BLaER1 treated with 17β-estradiol and CSF1 and Interleukin-3, amounts not matched to agents 10 nM and 100 nM (cell line): ENCODE measurements around the gene CST6.

ENCODE experiments used
- H3K27ac ChIP-seq, 11 experiments: shearing (Covaris generic); formaldehyde crosslinking; 2 replicates each; pipeline ENCODE4 v1.8.1; 2022
- H3K27me3 ChIP-seq, 11 experiments: shearing (Covaris generic); formaldehyde crosslinking; 2 replicates each; pipeline ENCODE4 v1.8.1; 2022
- H3K36me3 ChIP-seq, 11 experiments: shearing (Covaris generic); formaldehyde crosslinking; 2 replicates each; pipeline ENCODE4 v1.8.1; 2022
- H3K4me1 ChIP-seq, 10 experiments: shearing (Covaris generic); formaldehyde crosslinking; 2 replicates each; pipeline ENCODE4 v1.8.1; 2022
- H3K4me2 ChIP-seq, 11 experiments: shearing (Covaris generic); formaldehyde crosslinking; 2 replicates each; pipeline ENCODE4 v1.8.1; 2022
- H3K4me3 ChIP-seq, 10 experiments: shearing (Covaris generic); formaldehyde crosslinking; 2 replicates each; pipeline ENCODE4 v1.8.1; 2022
- H3K9ac ChIP-seq, 11 experiments: shearing (Covaris generic); formaldehyde crosslinking; 2 replicates each; pipeline ENCODE4 v1.8.1; 2022
- H3K9me3 ChIP-seq, 11 experiments: shearing (Covaris generic); formaldehyde crosslinking; replicated peaks in 1 of 11; 2 replicates each; pipeline ENCODE4 v1.8.1; 2022
- H4K20me1 ChIP-seq, 11 experiments: shearing (Covaris generic); formaldehyde crosslinking; 2 replicates each; pipeline ENCODE4 v1.8.1; 2022
- Cebpa-rat ChIP-seq, 11 experiments: shearing (Covaris generic); IDR thresholded peaks; 2 replicates each; pipeline ENCODE4 v1.8.1; 2022

CST6 gene, protein sequence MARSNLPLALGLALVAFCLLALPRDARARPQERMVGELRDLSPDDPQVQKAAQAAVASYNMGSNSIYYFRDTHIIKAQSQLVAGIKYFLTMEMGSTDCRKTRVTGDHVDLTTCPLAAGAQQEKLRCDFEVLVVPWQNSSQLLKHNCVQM

DNA sequence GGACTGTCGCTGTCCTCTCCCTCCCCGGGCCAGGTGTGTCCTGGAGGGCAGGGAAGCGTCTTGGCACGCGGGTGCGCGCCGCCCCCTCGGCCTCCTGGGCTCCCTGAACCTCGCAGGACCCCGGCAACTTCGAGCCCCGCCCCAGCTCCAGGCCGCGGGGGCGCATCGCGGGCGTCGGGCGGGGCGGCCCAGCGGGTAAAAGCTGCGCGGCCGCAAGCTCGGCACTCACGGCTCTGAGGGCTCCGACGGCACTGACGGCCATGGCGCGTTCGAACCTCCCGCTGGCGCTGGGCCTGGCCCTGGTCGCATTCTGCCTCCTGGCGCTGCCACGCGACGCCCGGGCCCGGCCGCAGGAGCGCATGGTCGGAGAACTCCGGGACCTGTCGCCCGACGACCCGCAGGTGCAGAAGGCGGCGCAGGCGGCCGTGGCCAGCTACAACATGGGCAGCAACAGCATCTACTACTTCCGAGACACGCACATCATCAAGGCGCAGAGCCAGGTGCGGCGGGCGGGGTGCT, at the start of gene CST6:
CST6 (plus strand) TSS at position 224 of the 519 bp plus-strand sequence; CDS start at position 261, 37 bp downstream.
- Histone ChIP-seq H3K36me3 (peaks cover 0 to under 1% (median 0%) of the 10 kb centered on the region in 11 experiments; a peak in 2 of 22 replicates), H3K9me3 (no peaks in the 10 kb centered on the region), H3K4me3 (no peak within 1 kb of the TSS), H3K27ac (no peak within 1 kb of the TSS), H3K9ac (0 out of 22 replicates have a peak within 1 kb of the TSS, but pooled peaks of 1 of the 11 experiments have one; percentile 9), H3K27me3 (peaks cover 9 to 22% (median 12%) of the 10 kb centered on the region in 11 experiments), H3K4me2 (peak within 1 kb of the TSS in 8 of 11 experiments; percentile 33 to 81 (median 55); a peak in 14 of 22 replicates), H3K4me1 (peaks cover 35 to 67% (median 58%) of the 10 kb centered on the region in 10 experiments), H4K20me1 (peaks cover 0 to 11% (median 0%) of the 10 kb centered on the region in 11 experiments; a peak in 3 of 22 replicates)
- TF ChIP-seq Cebpa-rat (IDR thresholded peaks at IDR 0.05), result no peak

DNA sequence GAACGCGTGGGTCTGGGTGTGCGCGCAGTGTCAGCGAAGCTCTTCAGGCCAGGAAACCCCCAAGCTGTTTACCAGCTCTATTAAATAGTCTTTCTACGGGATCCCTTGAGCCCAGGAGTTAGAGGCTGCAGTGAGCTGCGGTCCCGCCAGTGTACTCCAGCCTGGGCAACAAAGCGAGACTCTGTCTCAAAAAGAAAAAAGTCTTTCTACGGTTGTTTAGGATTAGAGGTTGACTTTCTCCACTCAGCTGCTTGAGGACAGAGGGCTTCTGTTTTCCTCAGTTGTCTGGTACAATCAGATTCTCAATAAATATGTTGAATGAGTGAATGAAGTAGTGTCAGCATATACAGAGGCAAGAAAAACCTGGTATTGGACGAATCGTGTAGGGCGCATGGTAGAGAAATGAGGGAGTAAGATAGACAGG, 49.7 kb upstream of the CST6 start:
- TF ChIP-seq Cebpa-rat (IDR thresholded peaks at IDR 0.05), result no peak
- H3K27ac ChIP-seq, result peak overlapping the region; percentile 29 to 99 (median 97); a peak in 21 of 22 replicates
- peaks cover 36 to 43% (median 41%) of the 10 kb centered on the region in 11 experiments for H3K36me3 ChIP-seq
- peak overlapping the region; percentile 94 to 100 (median 98) for H3K4me2 ChIP-seq
- H3K27me3 ChIP-seq, result no peaks in the 10 kb centered on the region
- H3K9me3 ChIP-seq, result no peaks in the 10 kb centered on the region
- peak overlapping the region; percentile 85 to 100 (median 96) for H3K4me3 ChIP-seq
- peaks cover 41 to 54% (median 45%) of the 10 kb centered on the region in 10 experiments for H3K4me1 ChIP-seq
- peak overlapping the region; percentile 92 to 99 (median 98) for H3K9ac ChIP-seq
- H4K20me1 ChIP-seq, result peaks cover 0 to 50% (median 34%) of the 10 kb centered on the region in 11 experiments; a peak in 17 of 22 replicates

DNA sequence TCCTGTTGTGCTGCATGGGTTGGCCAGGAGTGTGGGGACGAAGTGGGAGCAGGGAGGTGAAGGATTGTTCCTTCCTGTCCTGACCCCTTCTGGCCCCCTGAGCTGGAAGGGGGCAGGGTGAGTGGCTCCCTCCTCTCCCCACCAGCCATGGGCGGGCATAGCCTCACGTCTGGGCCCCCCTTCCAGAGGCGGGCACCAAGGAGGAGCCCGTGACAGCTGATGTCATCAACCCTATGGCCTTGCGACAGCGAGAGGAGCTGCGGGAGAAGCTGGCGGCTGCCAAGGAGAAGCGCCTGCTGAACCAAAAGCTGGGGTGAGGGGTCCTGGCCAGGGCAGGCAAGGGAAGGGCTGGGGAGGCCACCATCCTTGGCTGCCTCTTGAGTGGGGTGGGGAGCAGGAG, 46.9 kb upstream of the CST6 start:
- H3K4me3 ChIP-seq, result no peak overlapping the region
- no peak overlapping the region for H3K27ac ChIP-seq
- TF ChIP-seq Cebpa-rat (IDR thresholded peaks at IDR 0.05), result no peak
- no peaks in the 10 kb centered on the region for H3K27me3 ChIP-seq
- no peaks in the 10 kb centered on the region for H3K9me3 ChIP-seq
- H3K4me1 ChIP-seq, result peaks cover 17 to 27% (median 21%) of the 10 kb centered on the region in 10 experiments
- H3K4me2 ChIP-seq, result no peak overlapping the region
- H4K20me1 ChIP-seq, result peaks cover 0 to 71% (median 48%) of the 10 kb centered on the region in 11 experiments; a peak in 19 of 22 replicates
- peaks cover 64 to 70% (median 69%) of the 10 kb centered on the region in 11 experiments for H3K36me3 ChIP-seq
- peak overlapping the region in 3 of 11 experiments; percentile 98 to 99 (median 98); a peak in 2 of 22 replicates for H3K9ac ChIP-seq

DNA sequence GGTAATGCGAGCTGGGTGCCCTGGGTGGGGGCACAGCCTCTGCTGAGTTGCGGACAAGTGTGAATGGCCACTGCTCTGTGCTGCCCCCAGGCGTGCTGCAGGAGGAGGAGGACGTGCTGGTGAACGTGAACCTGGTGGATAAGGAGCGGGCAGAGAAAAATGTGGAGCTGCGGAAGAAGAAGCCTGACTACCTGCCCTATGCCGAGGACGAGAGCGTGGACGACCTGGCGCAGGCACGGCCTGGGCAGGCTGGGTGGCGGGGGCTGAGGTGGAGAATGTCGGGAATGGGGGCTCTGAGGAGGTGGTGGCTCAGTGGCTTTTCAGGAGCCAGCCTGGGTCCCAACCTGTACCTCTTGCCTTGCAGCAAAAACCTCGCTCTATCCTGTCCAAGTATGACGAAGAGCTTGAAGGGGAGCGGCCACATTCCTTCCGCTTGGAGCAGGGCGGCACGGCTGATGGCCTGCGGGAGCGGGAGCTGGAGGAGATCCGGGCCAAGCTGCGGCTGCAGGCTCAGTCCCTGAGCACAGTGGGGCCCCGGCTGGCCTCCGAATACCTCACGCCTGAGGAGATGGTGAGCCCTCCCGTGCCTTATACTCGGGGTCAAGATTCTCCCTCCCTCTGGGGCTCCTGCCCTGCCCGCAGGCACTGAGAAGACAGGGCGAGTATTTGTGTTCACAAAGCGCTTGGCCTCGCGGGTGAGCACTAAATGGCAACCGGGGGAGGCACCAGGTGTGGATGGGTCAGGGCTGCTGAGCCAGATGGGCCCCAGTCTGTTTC, 45.6 kb upstream of the CST6 start:
- H3K4me1 ChIP-seq, result peaks cover 16 to 22% (median 20%) of the 10 kb centered on the region in 10 experiments
- TF ChIP-seq Cebpa-rat (IDR thresholded peaks at IDR 0.05), result no peak
- H3K9ac ChIP-seq, result peak overlapping the region in 1 of 11 experiments; percentile 8; a peak in 1 of 22 replicates
- no peaks in the 10 kb centered on the region for H3K9me3 ChIP-seq
- H3K27ac ChIP-seq, result no peak overlapping the region
- H4K20me1 ChIP-seq, result peaks cover 0 to 74% (median 48%) of the 10 kb centered on the region in 11 experiments; a peak in 19 of 22 replicates
- H3K36me3 ChIP-seq, result peaks cover 71 to 77% (median 76%) of the 10 kb centered on the region in 11 experiments
- no peak overlapping the region for H3K4me2 ChIP-seq
- H3K4me3 ChIP-seq, result no peak overlapping the region
- H3K27me3 ChIP-seq, result no peaks in the 10 kb centered on the region

DNA sequence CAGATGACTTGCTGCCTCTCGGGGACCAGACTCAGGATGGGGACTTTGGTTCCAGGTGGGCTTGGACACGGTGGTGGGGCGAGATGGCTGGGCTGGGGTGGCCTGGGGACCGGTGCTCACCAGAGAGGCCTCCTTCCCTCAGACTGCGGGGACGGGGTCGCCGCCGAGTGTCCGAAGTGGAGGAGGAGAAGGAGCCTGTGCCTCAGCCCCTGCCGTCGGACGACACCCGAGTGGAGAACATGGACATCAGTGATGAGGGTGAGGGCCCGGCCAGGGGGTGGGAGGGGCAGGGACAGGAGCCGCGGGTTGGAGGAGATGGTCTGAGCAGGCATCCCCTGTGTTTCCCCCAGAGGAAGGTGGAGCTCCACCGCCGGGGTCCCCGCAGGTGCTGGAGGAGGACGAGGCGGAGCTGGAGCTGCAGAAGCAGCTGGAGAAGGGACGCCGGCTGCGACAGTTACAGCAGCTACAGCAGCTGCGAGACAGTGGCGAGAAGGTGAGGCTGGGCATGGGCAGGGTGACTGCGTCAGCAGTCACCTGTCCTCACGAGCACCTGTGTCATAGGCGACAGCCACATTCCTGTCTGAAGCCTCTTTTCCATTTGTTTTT, 44.4 kb upstream of the CST6 start:
- H3K27ac ChIP-seq, result no peak overlapping the region
- no peaks in the 10 kb centered on the region for H3K27me3 ChIP-seq
- no peak overlapping the region for H3K9ac ChIP-seq
- H3K4me3 ChIP-seq, result no peak overlapping the region
- peaks cover 0 to 73% (median 46%) of the 10 kb centered on the region in 11 experiments; a peak in 19 of 22 replicates for H4K20me1 ChIP-seq
- no peak for TF ChIP-seq Cebpa-rat (IDR thresholded peaks at IDR 0.05)
- no peaks in the 10 kb centered on the region for H3K9me3 ChIP-seq
- H3K4me2 ChIP-seq, result no peak overlapping the region
- H3K4me1 ChIP-seq, result peaks cover 14 to 19% (median 18%) of the 10 kb centered on the region in 10 experiments
- peaks cover 79 to 86% (median 84%) of the 10 kb centered on the region in 11 experiments for H3K36me3 ChIP-seq

DNA sequence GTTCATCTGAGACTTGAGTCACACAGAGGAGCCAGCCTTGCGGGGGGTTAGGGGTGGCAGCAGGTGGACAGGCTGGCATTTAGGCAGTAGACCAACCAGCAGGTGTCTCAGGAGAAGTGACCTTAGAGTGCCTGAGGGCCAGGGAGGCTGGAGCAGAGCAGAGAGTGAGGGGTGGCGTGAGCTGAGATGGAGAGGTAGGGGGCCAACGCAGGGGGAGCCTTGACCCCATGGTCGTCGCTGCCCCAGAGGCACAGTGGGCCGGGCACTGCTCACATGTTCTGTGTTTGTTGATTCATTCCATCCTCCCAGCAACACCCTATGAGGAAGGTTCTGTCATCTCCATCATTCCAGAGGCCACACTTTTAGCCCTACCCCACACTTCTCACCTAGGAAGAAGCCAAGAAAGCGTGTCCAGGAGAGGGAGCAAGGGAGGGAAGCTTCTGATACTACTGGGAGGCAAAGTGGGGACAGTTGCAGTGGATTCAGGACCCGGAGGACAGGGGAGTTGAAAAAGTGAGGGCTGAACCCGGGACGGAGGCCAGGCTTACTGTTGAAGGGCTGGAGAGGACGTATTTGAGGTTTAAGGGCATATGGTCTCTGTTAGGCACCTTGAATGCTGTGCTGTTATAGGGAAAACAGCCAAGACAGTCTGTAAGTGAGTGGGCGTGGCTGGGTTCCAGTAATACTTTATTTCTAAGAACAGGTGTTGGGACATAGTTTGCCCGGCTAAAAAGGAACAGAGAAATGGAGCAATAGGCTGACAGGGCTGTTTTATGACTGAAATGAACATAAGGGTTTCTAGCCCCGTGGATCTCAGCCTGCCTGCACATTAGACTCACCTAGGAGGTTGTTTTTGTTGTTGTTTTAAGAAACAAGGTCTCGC, 43.0 kb upstream of the CST6 start:
- peaks cover 0 to 68% (median 32%) of the 10 kb centered on the region in 11 experiments; a peak in 17 of 22 replicates for H4K20me1 ChIP-seq

DNA sequence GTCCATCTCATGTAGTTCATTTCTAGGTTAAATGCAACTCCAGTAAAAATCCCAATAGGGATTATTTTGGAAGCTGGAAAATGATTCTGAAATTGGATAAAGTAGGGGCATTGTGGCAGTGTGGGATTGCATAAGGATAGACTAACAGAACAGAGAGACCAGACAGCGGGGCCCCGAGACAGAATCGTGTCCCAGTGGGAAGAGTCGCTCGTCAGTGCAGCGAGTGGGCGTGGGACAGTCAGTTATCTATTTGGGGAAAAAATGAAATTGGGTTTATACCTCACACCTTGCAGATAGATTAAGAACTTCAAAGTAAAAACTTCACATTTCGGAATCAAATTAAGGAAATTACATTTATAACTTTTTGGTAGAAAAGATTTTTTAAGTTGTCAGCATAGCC, 39.7 kb upstream of the CST6 start:
- Histone ChIP-seq H3K27ac (no peak overlapping the region), H3K9me3 (no peaks in the 10 kb centered on the region), H3K4me1 (no peaks in the 10 kb centered on the region), H3K27me3 (no peaks in the 10 kb centered on the region), H3K9ac (no peak overlapping the region), H3K4me3 (no peak overlapping the region), H3K4me2 (no peak overlapping the region), H4K20me1 (peaks cover 0 to 57% (median 23%) of the 10 kb centered on the region in 11 experiments; a peak in 13 of 22 replicates), H3K36me3 (peaks cover 72 to 90% (median 84%) of the 10 kb centered on the region in 11 experiments)
- no peak for TF ChIP-seq Cebpa-rat (IDR thresholded peaks at IDR 0.05)

More for the DNA sequence above, 43.0 kb upstream of the CST6 start:
- peaks cover 87 to 91% (median 90%) of the 10 kb centered on the region in 11 experiments for H3K36me3 ChIP-seq
- no peaks in the 10 kb centered on the region for H3K9me3 ChIP-seq
- no peak overlapping the region for H3K27ac ChIP-seq
- H3K4me2 ChIP-seq, result no peak overlapping the region
- H3K9ac ChIP-seq, result 0 out of 22 replicates have a peak overlapping the region, but pooled peaks of 1 of the 11 experiments have one; percentile 13
- H3K27me3 ChIP-seq, result no peaks in the 10 kb centered on the region
- no peak for TF ChIP-seq Cebpa-rat (IDR thresholded peaks at IDR 0.05)
- H3K4me1 ChIP-seq, result peaks cover under 1 to 5% (median 3%) of the 10 kb centered on the region in 10 experiments; a peak in 14 of 20 replicates
- no peak overlapping the region for H3K4me3 ChIP-seq
